B cell (primary cell): ENCODE data around the gene ING5. TPM values are rescaled to one million over a fixed set of nuclear protein-coding genes. Genes with fewer than 3 reads are reported as not detected.

Experiments used
- ATAC-seq: fragments of 200-7000 bp; cut with Tn5 transposase; one replicate; pipeline ENCODE4 v1.10.0; 2021; ENCODE audit warnings: low read depth, mild to moderate bottlenecking, moderate number of reproducible peaks, moderate library complexity
- CTCF ChIA-PET: fragments of 350-600 bp; sonication (Branson Sonifier 250); formaldehyde crosslinking; loops from one replicate; lab custom pipeline; 2021; ENCODE audit warnings: antibody characterized with exemption, inconsistent platforms; lab: Charles Lee
- POLR2A ChIA-PET: fragments of 350-600 bp; sonication (Branson Sonifier 250); formaldehyde crosslinking; loops from one replicate; lab custom pipeline; 2021; ENCODE audit warnings: antibody characterized with exemption; lab: Charles Lee
- DNase-seq: peaks from one replicate; pipeline ENCODE4 v3.0.0; 2013
- H2AFZ ChIP-seq: 2 replicates; pipeline ENCODE4 v1.6.1; 2012; ENCODE audit warnings: mild to moderate bottlenecking, low read depth, low read length; ENCODE audit not compliant: insufficient read depth, poor library complexity, severe bottlenecking
- H3K27ac ChIP-seq, 2 donors: 1 replicate in 1 of 2; 2 replicates in 1 of 2; pipeline ENCODE4 v1.5.1; 2012 to 2013; ENCODE audit warnings: low read length in 2 of 2, mild to moderate bottlenecking in 2 of 2, moderate library complexity in 1 of 2
- H3K27me3 ChIP-seq, 4 experiments: fragments of 200-600 bp in 1 of 4; sonication (generic) in 1 of 4; replicated peaks in 1 of 4; 1 replicate in 2 of 4; 2 replicates in 2 of 4; pipeline versions ENCODE4 v1.6.1 to v1.7.0; 2013 to 2016; ENCODE audit warnings: low read length in 3 of 4, mild to moderate bottlenecking in 2 of 4, mixed read lengths in 1 of 4, moderate library complexity in 1 of 4; ENCODE audit not compliant: insufficient read depth in 4 of 4, control insufficient read depth in 3 of 4; ENCODE audit errors: control extremely low read depth in 1 of 4
- H3K36me3 ChIP-seq, 2 experiments: replicated peaks in 1 of 2; 1 replicate in 1 of 2; 2 replicates in 1 of 2; pipeline versions ENCODE4 v1.6.1 to v1.7.1; 2013; ENCODE audit warnings: low read length in 1 of 2; ENCODE audit not compliant: insufficient read depth in 2 of 2, control insufficient read depth in 1 of 2; ENCODE audit errors: control extremely low read depth in 1 of 2, extremely low read depth in 1 of 2
- H3K4me1 ChIP-seq, 2 donors: fragments of 200-600 bp in 1 of 2; sonication (generic) in 1 of 2; 1 replicate in 1 of 2; 2 replicates in 1 of 2; pipeline versions ENCODE4 v1.5.1 to v1.6.1; 2013 to 2017; ENCODE audit warnings: low read length in 2 of 2; ENCODE audit not compliant: control insufficient read depth in 2 of 2, insufficient read depth in 2 of 2
- H3K4me2 ChIP-seq: replicated peaks from 2 replicates; pipeline ENCODE3; 2012; ENCODE audit warnings: mild to moderate bottlenecking, low read depth, low read length; ENCODE audit not compliant: poor library complexity, severe bottlenecking
- H3K4me3 ChIP-seq, 5 experiments: fragments of 200-600 bp in 1 of 5; sonication (generic) in 1 of 5; 1 replicate in 3 of 5; 2 replicates in 2 of 5; pipeline versions ENCODE4 v1.5.1 to v1.7.0; 2011 to 2016; ENCODE audit warnings: low read length in 4 of 5, mild to moderate bottlenecking in 4 of 5, low read depth in 2 of 5, control low read depth in 1 of 5, moderate library complexity in 1 of 5; ENCODE audit not compliant: insufficient read depth in 1 of 5; ENCODE audit errors: control extremely low read depth in 1 of 5, extremely low read depth in 1 of 5
- H3K79me2 ChIP-seq: fragments of 200-600 bp; sonication (generic); one replicate; pipeline ENCODE4 v1.6.0; 2016; ENCODE audit warnings: low read length; ENCODE audit not compliant: control insufficient read depth, insufficient read depth
- H3K9ac ChIP-seq: fragments of 200-600 bp; sonication (generic); 2 replicates; pipeline ENCODE4 v1.6.1; 2017; ENCODE audit warnings: mild to moderate bottlenecking, low read length, moderate library complexity
- H3K9me3 ChIP-seq, 3 donors: one replicate each; pipeline versions ENCODE4 v1.6.1 to v1.7.1; 2013; ENCODE audit warnings: low read length in 2 of 3; ENCODE audit not compliant: control insufficient read depth in 2 of 3, insufficient read depth in 1 of 3; ENCODE audit errors: control extremely low read depth in 1 of 3
- H4K20me1 ChIP-seq: 2 replicates; pipeline ENCODE4 v1.6.0; 2012; ENCODE audit warnings: mild to moderate bottlenecking, low read length; ENCODE audit not compliant: insufficient read depth, control insufficient read depth, poor library complexity, severe bottlenecking
- H3K27ac Mint-ChIP-seq: one replicate; pipeline ENCODE4 v1.8.0; 2021; ENCODE audit warnings: mixed read lengths
- H3K27me3 Mint-ChIP-seq: one replicate; pipeline ENCODE4 v1.8.0; 2021; ENCODE audit warnings: mixed read lengths
- H3K4me1 Mint-ChIP-seq: one replicate; pipeline ENCODE4 v1.8.0; 2021; ENCODE audit warnings: mixed read lengths
- H3K4me3 Mint-ChIP-seq: one replicate; pipeline ENCODE4 v1.8.0; 2021; ENCODE audit warnings: mixed read lengths
- H3K9me3 Mint-ChIP-seq: one replicate; pipeline ENCODE4 v1.8.0; 2022; ENCODE audit warnings: mixed read lengths; ENCODE audit not compliant: insufficient read depth
- CTCF ChIP-seq: fragments of 200-600 bp; IDR thresholded peaks from one replicate; pipeline ENCODE4 v1.8.0; 2022; ENCODE audit warnings: antibody characterized with exemption, mild to moderate bottlenecking
- EZH2 ChIP-seq: IDR thresholded peaks from 2 replicates; pipeline ENCODE4 v1.6.1; 2012; ENCODE audit warnings: borderline replicate concordance, low read depth, mild to moderate bottlenecking, moderate library complexity, low read length; ENCODE audit not compliant: insufficient read depth, poor library complexity, severe bottlenecking
- WGBS: methylation state at CpG from one replicate; pipeline ENCODE4 v1.1.5; 2013; ENCODE audit warnings: missing lambda C conversion rate; ENCODE audit not compliant: insufficient coverage; 5-methylcytosine and 5-hydroxymethylcytosine counted together
- intact Hi-C: fragments of 100-400 bp; cut with micrococcal nuclease; formaldehyde crosslinking; loops from one replicate; pipeline ENCODE4 v1.10.0; 2022
- polyA plus RNA-seq: library from polyadenylated mRNA; depleted of rRNA; stranded (reverse); fragments of >200 nt; gene quantifications from 2 replicates; pipeline ENCODE4 v1.2.3, GENCODE V29; 2012
- total RNA-seq, 2 donors: library from RNA; stranded (reverse); fragments of 120-200 nt in 1 of 2; gene quantifications; 1 replicate in 1 of 2; 2 replicates in 1 of 2; pipeline versions ENCODE4 v1.2.3 to v1.2.4, GENCODE V29; 2013 to 2022

The ING5 gene
- total and polyA plus RNA-seq, 2 donors (not counting 1 experiment from before 2014, with no cell fraction given): 70.7 to 82.9 TPM

GRCh38 chr2:241692448-241692847 is 9.4 kb upstream of the ING5 start:
- H3K4me3 Mint-ChIP-seq: no peak overlapping the region
- DNase-seq (no peak), ATAC-seq (no peak)
- intact Hi-C loops: no loop called here
- Histone ChIP-seq H3K4me3 (no peak overlapping the region), H2AFZ (no peak overlapping the region), H3K4me2 (no peak overlapping the region), H3K9me3 (no peaks in the 10 kb centered on the region), H3K27ac (no peak overlapping the region), H3K27me3 (no peaks in the 10 kb centered on the region), H3K36me3 (peaks cover 7 to 31% of the 10 kb centered on the region in 2 experiments), H3K9ac (no peak overlapping the region), H4K20me1 (no peaks in the 10 kb centered on the region), H3K4me1 (peaks cover 8 to 14% of the 10 kb centered on the region in 2 donors), H3K79me2 (peaks cover 22% of the 10 kb centered on the region)
- WGBS: 96% methylated on average over 5 of the region's 6 CpGs
- no peak overlapping the region for H3K27ac Mint-ChIP-seq
- ChIA-PET POLR2A (no interaction called here), CTCF (interaction anchor here (0.9 kb wide), 1 partner anchor 11 kb away, joined by 3 read pairs; no protein-coding TSS in a partner anchor)
- TF ChIP-seq EZH2 (no peak), CTCF (no peak)
- no peaks in the 10 kb centered on the region for H3K9me3 Mint-ChIP-seq
- H3K4me1 Mint-ChIP-seq: peaks cover 14% of the 10 kb centered on the region
- H3K27me3 Mint-ChIP-seq: no peaks in the 10 kb centered on the region

- Histone ChIP-seq H2AFZ (no peak overlapping the region), H3K9me3 (no peaks in the 10 kb centered on the region), H3K27ac (no peak overlapping the region), H3K4me2 (no peak overlapping the region), H3K4me1 (peaks cover 0 to 3% of the 10 kb centered on the region in 2 donors), H3K27me3 (no peaks in the 10 kb centered on the region), H3K79me2 (peaks cover 2% of the 10 kb centered on the region), H4K20me1 (no peaks in the 10 kb centered on the region), H3K4me3 (no peak overlapping the region), H3K9ac (no peak overlapping the region), H3K36me3 (peaks cover 3 to 15% of the 10 kb centered on the region in 2 experiments)
- Mint-ChIP-seq H3K27ac (no peak overlapping the region), H3K4me1 (peaks cover 2% of the 10 kb centered on the region), H3K4me3 (no peak overlapping the region), H3K27me3 (no peaks in the 10 kb centered on the region), H3K9me3 (no peaks in the 10 kb centered on the region)
- ATAC-seq (no peak), DNase-seq (no peak)
- TF ChIP-seq EZH2 (no peak), CTCF (no peak)
- ChIA-PET CTCF (no interaction called here), POLR2A (no interaction called here)
- 100% methylated on average over 2 of the region's 4 CpGs for WGBS
- intact Hi-C loops: no loop called here
Measured at GRCh38 chr2:241695651-241696050, 6.2 kb upstream of the ING5 start.
